Heart right ventricle (tissue), 16 donors: ENCODE data around the gene TMEM164. TPM values are rescaled to one million over a fixed set of nuclear protein-coding genes. Genes with fewer than 3 reads are reported as not detected.

Source experiments
- ATAC-seq, 8 donors: fragments of 200-7000 bp; cut with Tn5 transposase; one replicate each; pipeline ENCODE4 v1.9.1; 2020; ENCODE audit warnings: mild to moderate bottlenecking in 8 of 8, moderate library complexity in 8 of 8, moderate number of reproducible peaks in 1 of 8
- DNase-seq, 2 donors: peaks; one replicate each; pipeline ENCODE4 v3.0.0-alpha.2; 2020
- H3K27ac ChIP-seq, 10 donors: fragments of 200-600 bp; sonication (generic) in 2 of 10; one replicate each; pipeline versions ENCODE4 v1.5.0 to v1.8.0; 2020 to 2022; ENCODE audit warnings: mild to moderate bottlenecking in 3 of 10
- H3K27me3 ChIP-seq, 7 donors: fragments of 200-600 bp; one replicate each; pipeline ENCODE4 v1.8.0; 2021 to 2022; ENCODE audit warnings: mild to moderate bottlenecking in 2 of 7
- H3K36me3 ChIP-seq, 9 donors: fragments of 200-600 bp; sonication (generic) in 1 of 9; one replicate each; pipeline versions ENCODE4 v1.5.0 to v1.8.0; 2020 to 2022; ENCODE audit warnings: mild to moderate bottlenecking in 2 of 9
- H3K4me1 ChIP-seq, 9 donors: fragments of 200-600 bp; sonication (generic) in 1 of 9; one replicate each; pipeline versions ENCODE4 v1.5.0 to v1.8.0; 2020 to 2022; ENCODE audit warnings: mild to moderate bottlenecking in 4 of 9
- H3K4me3 ChIP-seq, 10 donors: fragments of 200-600 bp; sonication (generic) in 2 of 10; one replicate each; pipeline versions ENCODE4 v1.5.0 to v1.8.0; 2020 to 2022; ENCODE audit warnings: mild to moderate bottlenecking in 7 of 10, moderate library complexity in 2 of 10
- H3K9me3 ChIP-seq, 11 donors: fragments of 200-600 bp in 10 of 11; sonication (generic) in 2 of 11; one replicate each; pipeline versions ENCODE4 v1.5.0 to v1.8.0; 2013 to 2022; ENCODE audit warnings: mild to moderate bottlenecking in 2 of 11, control low read depth in 1 of 11, moderate library complexity in 1 of 11
- CTCF ChIP-seq, 9 donors: fragments of 200-600 bp; sonication (generic) in 2 of 9; IDR thresholded peaks; one replicate each; pipeline versions ENCODE4 v1.5.0 to v1.8.0; 2021 to 2022; ENCODE audit warnings: antibody characterized with exemption in 9 of 9, mild to moderate bottlenecking in 5 of 9, moderate library complexity in 1 of 9
- WGBS, 2 donors: extraction: QIAGEN DNeasy Blood & Tissue Kit; methylation state at CpG; one replicate each; pipeline ENCODE4 v1.1.7; 2013; ENCODE audit warnings: inconsistent platforms in 1 of 2; 5-methylcytosine and 5-hydroxymethylcytosine counted together
- intact Hi-C, 10 donors: fragments of 100-400 bp; cut with DNase I; formaldehyde crosslinking; loops; one replicate each; pipeline versions ENCODE4 v1.11.1 to v1.14.2; 2022
- polyA plus RNA-seq, 2 donors: library from polyadenylated mRNA; stranded (reverse); fragments of 200-250 nt; gene quantifications; one replicate each; pipeline ENCODE4 v1.2.3, GENCODE V29; 2013
- total RNA-seq, 10 donors: library from RNA; stranded (reverse); fragmentation: NEBNext Ultra II Directional in 3 of 10; extraction: Animal tissue kit (Norgen Biotek cat#: 25700) in 3 of 10; gene quantifications; one replicate each; pipeline versions ENCODE4 v1.2.1 to v1.2.4, GENCODE V29; 2021 to 2023
- donor health status: Arrhythmogenic right ventricular cardiomyopathy.
- donor health status: ischemic (EF 13 %, LVEDD 7.1; RV severe dilation, severe dysfunction).
- donor health status: healthy with polysubstance abuse.
- donor health status: DM: no; HTN: yes; CAD: no.
- donor health status: DM: no; HTN: no; CAD: no.
- donor health status: ischemic (EF 25% LVEDD 6.9; RV normal size, moderate dysfunction).
- donor health status: ischemic (EF 25% LVEDD 5.7; RV mildly dilated, moderate dysfunction).
- donor health status: healthy.
- donor health status: DM: yes; HTN: yes; CAD: no.
- donor health status: Ischemic cardiomyopathy.
- donor health status: ischemic (EF 35%, LVEDD 5.7; RV mildly dilated, moderate dysfunction).
- donor health status: nonischemic (EF 11% LVEDD 7.7; RV severe dilation, severe dysfunction).
- donor health status: DM: yes; HTN: yes; CAD: no.
- donor health status: PGD.
- donor health status: ischemic (EF 29% LVEDD 5.4; RV normal size, mild dysfunction).
- donor health status: nonischemic (EF 23%, LVEDD 6.1; RV moderate dilation, normal function).

Gene TMEM164
- total and polyA plus RNA-seq, 12 donors: 9.7 to 60.6 (median 48.1) TPM

- no peak overlapping the region for H3K27ac ChIP-seq
- no peak overlapping the region for H3K4me3 ChIP-seq
- no peaks in the 10 kb centered on the region for H3K4me1 ChIP-seq
- DNase-seq: no peak
- H3K36me3 ChIP-seq: no peaks in the 10 kb centered on the region
- TF ChIP-seq CTCF (IDR thresholded peaks at IDR 0.05): no peak
- ATAC-seq: no peak
- H3K9me3 ChIP-seq: no peaks in the 10 kb centered on the region
- intact Hi-C loops: no loop called here
- peaks cover 0 to 32% (median 0%) of the 10 kb centered on the region in 7 donors for H3K27me3 ChIP-seq
- WGBS, 2 donors: 97 to 100% methylated on average over 2 of the region's 2 CpGs
Observed at GRCh38 chrX:110208092-110208491, 205.2 kb downstream of the TMEM164 start.

DNA sequence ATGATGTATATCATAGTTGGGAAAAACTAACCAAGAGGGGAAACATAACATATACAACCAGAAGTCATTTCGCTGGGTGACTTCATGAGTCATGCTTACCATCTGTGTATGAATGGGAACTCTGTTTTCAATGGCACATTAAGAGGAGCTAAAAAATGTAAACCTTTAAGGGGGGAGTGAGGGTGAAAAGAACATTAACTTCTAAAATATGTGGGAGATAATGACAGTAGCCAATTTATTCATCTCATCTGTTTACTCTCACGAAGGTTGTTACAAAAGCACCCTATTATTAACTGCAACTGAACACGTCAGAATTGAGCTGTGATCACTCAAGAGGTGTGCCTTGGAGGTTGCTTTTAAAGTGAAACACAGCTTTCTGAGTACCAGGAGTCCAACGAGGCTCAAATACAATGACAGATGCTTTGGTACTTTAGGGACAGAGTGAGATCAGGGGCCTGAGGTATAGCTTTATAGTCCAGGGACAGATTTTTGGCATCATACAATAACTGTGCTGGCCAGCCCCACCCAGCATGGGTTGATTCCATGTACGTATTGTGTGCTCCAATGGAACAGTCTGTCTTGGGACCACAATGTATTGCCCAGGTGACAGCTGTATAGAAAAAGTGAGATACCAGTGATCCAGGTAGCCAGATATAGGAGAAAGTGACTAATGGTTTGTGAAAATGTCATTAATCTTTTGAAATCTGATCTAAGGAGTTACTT lies 207.7 kb downstream of the TMEM164 start:
- intact Hi-C loops: no loop called here

DNA sequence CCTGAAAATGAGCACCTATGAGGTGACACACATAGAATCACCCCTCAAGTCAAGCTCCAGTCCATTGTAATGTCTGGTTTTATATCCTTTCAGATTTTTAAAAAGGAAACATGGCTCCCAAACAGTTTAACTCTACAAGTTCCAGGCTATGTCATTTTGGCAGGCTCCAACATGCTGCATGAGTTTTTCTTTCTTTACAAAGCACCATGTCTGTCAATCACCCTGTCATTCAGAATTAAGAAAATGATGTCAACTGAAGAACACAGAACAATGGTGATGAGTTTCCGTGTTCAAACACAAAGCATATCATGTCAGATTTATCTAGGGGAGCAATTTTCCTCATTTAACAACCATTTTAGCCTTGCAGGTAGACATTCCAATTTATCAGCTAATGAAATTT lies 208.4 kb downstream of the TMEM164 start:
- Histone ChIP-seq H3K27ac (no peak overlapping the region), H3K9me3 (no peaks in the 10 kb centered on the region), H3K36me3 (no peaks in the 10 kb centered on the region), H3K4me1 (no peaks in the 10 kb centered on the region), H3K27me3 (peaks cover 0 to 24% (median 0%) of the 10 kb centered on the region in 7 donors), H3K4me3 (no peak overlapping the region)
- DNase-seq (no peak), ATAC-seq (no peak)
- TF ChIP-seq CTCF (IDR thresholded peaks at IDR 0.05): no peak
- intact Hi-C loops: no loop called here
- 100% methylated on average over 1 of the region's 1 CpG for WGBS, 2 donors

More for the DNA sequence above, 207.7 kb downstream of the TMEM164 start:
- no peaks in the 10 kb centered on the region for H3K4me1 ChIP-seq
- peaks cover 0 to 26% (median 0%) of the 10 kb centered on the region in 7 donors for H3K27me3 ChIP-seq
- no peak for TF ChIP-seq CTCF (IDR thresholded peaks at IDR 0.05)
- no peak overlapping the region for H3K27ac ChIP-seq
- no peaks in the 10 kb centered on the region for H3K9me3 ChIP-seq
- WGBS, 2 donors: 58 to 61% methylated on average over 5 of the region's 5 CpGs
- no peak for ATAC-seq
- DNase-seq: no peak
- H3K4me3 ChIP-seq: no peak overlapping the region
- H3K36me3 ChIP-seq: no peaks in the 10 kb centered on the region

DNA sequence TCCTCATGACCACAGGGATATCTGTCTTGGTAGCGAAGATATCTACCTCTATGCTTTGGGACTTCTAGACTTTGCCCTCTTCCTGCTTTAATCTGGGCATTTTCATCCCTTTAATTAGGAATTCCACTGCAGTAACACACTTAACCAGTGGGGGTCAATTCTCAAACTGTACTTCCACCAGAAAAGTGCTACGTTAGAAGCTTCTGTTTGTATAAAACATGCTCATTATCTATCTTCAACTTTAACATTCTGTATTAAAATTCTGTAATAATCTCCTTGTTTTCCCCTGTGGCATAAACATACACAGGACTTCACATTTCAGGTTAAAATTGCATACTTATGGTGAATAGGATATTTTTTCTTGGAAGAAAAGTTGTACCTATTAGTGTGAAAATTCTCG lies 209.4 kb downstream of the TMEM164 start:
- H3K4me1 ChIP-seq: no peaks in the 10 kb centered on the region
- no peak for ATAC-seq
- no peaks in the 10 kb centered on the region for H3K9me3 ChIP-seq
- DNase-seq: no peak
- no peak overlapping the region for H3K27ac ChIP-seq
- intact Hi-C loops: no loop called here
- TF ChIP-seq CTCF (IDR thresholded peaks at IDR 0.05): no peak
- H3K36me3 ChIP-seq: no peaks in the 10 kb centered on the region
- 94 to 95% methylated on average over 3 of the region's 3 CpGs for WGBS, 2 donors
- H3K4me3 ChIP-seq: no peak overlapping the region
- peaks cover 0 to 20% (median 0%) of the 10 kb centered on the region in 7 donors for H3K27me3 ChIP-seq
